CD14-positive monocyte (primary cell): ENCODE measurements around the gene CHD2. TPM values are rescaled to one million over a fixed set of nuclear protein-coding genes. Genes with fewer than 3 reads are reported as not detected.
A peak's percentile ranks its signal among the peaks of the same experiment; 100 is the strongest.

Source experiments
- DNase-seq, 3 donors: peaks; one replicate each; pipeline ENCODE4 v3.0.0-alpha.2; 2011 to 2022
- H2AFZ ChIP-seq: 2 replicates; pipeline ENCODE4 v1.6.0; 2012; ENCODE audit warnings: mild to moderate bottlenecking, low read depth, low read length, inconsistent platforms; ENCODE audit not compliant: insufficient read depth, poor library complexity, severe bottlenecking
- H3K27ac ChIP-seq, 2 donors: 1 replicate in 1 of 2; 2 replicates in 1 of 2; pipeline ENCODE4 v1.5.1; 2012 to 2013; ENCODE audit warnings: low read length in 2 of 2, control low read depth in 1 of 2, inconsistent platforms in 1 of 2, low read depth in 1 of 2, mild to moderate bottlenecking in 1 of 2
- H3K27me3 ChIP-seq, 2 donors: one replicate each; pipeline versions ENCODE4 v1.6.0 to v1.6.1; 2011 to 2013; ENCODE audit warnings: low read length in 2 of 2; ENCODE audit not compliant: control insufficient read depth in 2 of 2, insufficient read depth in 2 of 2
- H3K36me3 ChIP-seq, 2 donors: replicated peaks in 1 of 2; 1 replicate in 1 of 2; 2 replicates in 1 of 2; pipeline versions ENCODE4 v1.5.1 to v1.6.1; 2012 to 2013; ENCODE audit warnings: low read length in 2 of 2, control low read depth in 1 of 2, inconsistent platforms in 1 of 2, mild to moderate bottlenecking in 1 of 2; ENCODE audit not compliant: insufficient read depth in 2 of 2, control insufficient read depth in 1 of 2
- H3K4me1 ChIP-seq, 2 donors: 1 replicate in 1 of 2; 2 replicates in 1 of 2; pipeline versions ENCODE4 v1.5.1 to v1.6.1; 2012 to 2013; ENCODE audit warnings: low read length in 2 of 2, control low read depth in 1 of 2, inconsistent platforms in 1 of 2, mild to moderate bottlenecking in 1 of 2, moderate library complexity in 1 of 2; ENCODE audit not compliant: insufficient read depth in 2 of 2, control insufficient read depth in 1 of 2
- H3K4me2 ChIP-seq: replicated peaks from 2 replicates; pipeline ENCODE3; 2012; ENCODE audit warnings: low read length, moderate library complexity, mild to moderate bottlenecking; ENCODE audit not compliant: poor library complexity, severe bottlenecking; ENCODE audit errors: extremely low read depth
- H3K4me3 ChIP-seq, 3 experiments: fragments of 200-600 bp in 1 of 3; sonication (generic) in 1 of 3; replicated peaks in 1 of 3; 1 replicate in 2 of 3; 2 replicates in 1 of 3; pipeline ENCODE4 v1.5.1; 2011 to 2013; ENCODE audit warnings: low read length in 3 of 3, mild to moderate bottlenecking in 3 of 3, control low read depth in 2 of 3, low read depth in 2 of 3, inconsistent platforms in 1 of 3, moderate library complexity in 1 of 3
- H3K79me2 ChIP-seq: 2 replicates; pipeline ENCODE4 v1.6.0; 2012; ENCODE audit warnings: mild to moderate bottlenecking, control low read depth, inconsistent platforms, low read length, moderate library complexity; ENCODE audit not compliant: insufficient read depth
- H3K9ac ChIP-seq: 2 replicates; pipeline ENCODE4 v1.6.0; 2017; ENCODE audit warnings: low read length, mild to moderate bottlenecking; ENCODE audit not compliant: insufficient read depth, poor library complexity, severe bottlenecking
- H3K9me3 ChIP-seq, 2 donors: replicated peaks in 1 of 2; 1 replicate in 1 of 2; 2 replicates in 1 of 2; pipeline versions ENCODE4 v1.5.1 to v1.6.1; 2012 to 2013; ENCODE audit warnings: low read length in 2 of 2, control low read depth in 1 of 2; ENCODE audit not compliant: control insufficient read depth in 1 of 2, insufficient read depth in 1 of 2
- H4K20me1 ChIP-seq: 2 replicates; pipeline ENCODE4 v1.6.0; 2012; ENCODE audit warnings: mild to moderate bottlenecking, low read length, control low read depth, moderate library complexity; ENCODE audit not compliant: insufficient read depth
- H3K27ac Mint-ChIP-seq, 7 donors: one replicate each; pipeline ENCODE4 v1.8.0; 2020; ENCODE audit warnings: mild to moderate bottlenecking in 7 of 7, mixed read lengths in 7 of 7, moderate library complexity in 6 of 7, inconsistent platforms in 2 of 7
- H3K27me3 Mint-ChIP-seq, 3 donors: one replicate each; pipeline ENCODE4 v1.8.0; 2021 to 2022; ENCODE audit warnings: low read depth in 3 of 3, mild to moderate bottlenecking in 3 of 3, mixed read lengths in 3 of 3, moderate library complexity in 3 of 3, inconsistent platforms in 1 of 3
- H3K36me3 Mint-ChIP-seq, 2 donors: one replicate each; pipeline ENCODE4 v1.8.0; 2020; ENCODE audit warnings: mixed read lengths in 2 of 2, inconsistent platforms in 1 of 2, mild to moderate bottlenecking in 1 of 2
- H3K4me1 Mint-ChIP-seq: one replicate; pipeline ENCODE4 v1.8.0; 2020; ENCODE audit warnings: mild to moderate bottlenecking, mixed read lengths
- H3K4me3 Mint-ChIP-seq, 2 donors: one replicate each; pipeline ENCODE4 v1.8.0; 2020; ENCODE audit warnings: mild to moderate bottlenecking in 2 of 2, mixed read lengths in 2 of 2, moderate library complexity in 1 of 2
- H3K9me3 Mint-ChIP-seq, 7 donors: one replicate each; pipeline ENCODE4 v1.8.0; 2020 to 2022; ENCODE audit warnings: mixed read lengths in 7 of 7, mild to moderate bottlenecking in 6 of 7, moderate library complexity in 6 of 7, inconsistent platforms in 2 of 7
- CTCF ChIP-seq: fragments of 200-600 bp; IDR thresholded peaks from one replicate; pipeline ENCODE4 v1.8.0; 2022; ENCODE audit warnings: antibody characterized with exemption, mild to moderate bottlenecking
- WGBS: methylation state at CpG from one replicate; pipeline ENCODE4 v1.1.5; 2013; ENCODE audit warnings: missing lambda C conversion rate; ENCODE audit not compliant: insufficient coverage; 5-methylcytosine and 5-hydroxymethylcytosine counted together
- intact Hi-C, 2 donors: fragments of 100-400 bp; cut with micrococcal nuclease; formaldehyde crosslinking; loops; one replicate each; pipeline versions ENCODE4 v1.15.0 to v1.15.1; 2023
- polyA plus RNA-seq, 3 donors: library from polyadenylated mRNA; depleted of rRNA in 1 of 3; unstranded in 2 of 3; stranded (reverse) in 1 of 3; fragments of 300-500 nt in 2 of 3; fragments of >200 nt in 1 of 3; fragmentation: Illumina TruSeq in 2 of 3; gene quantifications; 1 replicate in 2 of 3; 2 replicates in 1 of 3; pipeline ENCODE4 v1.2.3, GENCODE V29; 2012 to 2021

Gene CHD2
- polyA plus RNA-seq, 3 donors: 9.6 to 61.2 (median 11.4) TPM

GRCh38 chr15:93042691-93043378 is 142.7 kb downstream of the CHD2 start:
- Mint-ChIP-seq H3K9me3 (peaks cover 3 to 20% (median 9%) of the 10 kb centered on the region in 7 donors), H3K4me3 (no peak overlapping the region), H3K36me3 (peaks cover 8 to 11% of the 10 kb centered on the region in 2 donors), H3K27ac (peak overlapping the region in 2 of 7 donors; percentile 2 to 27), H3K27me3 (peaks cover 0 to 4% (median 3%) of the 10 kb centered on the region in 3 donors), H3K4me1 (peaks cover 64% of the 10 kb centered on the region)
- intact Hi-C loops: no loop called here
- H3K27ac ChIP-seq: no peak overlapping the region
- no peaks in the 10 kb centered on the region for H3K79me2 ChIP-seq
- WGBS: 89% methylated on average over 11 of the region's 18 CpGs
- peak overlapping the region; percentile 59 for H2AFZ ChIP-seq
- H4K20me1 ChIP-seq: no peaks in the 10 kb centered on the region
- H3K4me2 ChIP-seq: no peak overlapping the region
- TF ChIP-seq CTCF: no peak
- peaks cover 3% of the 10 kb centered on the region in 2 donors for H3K9me3 ChIP-seq
- H3K27me3 ChIP-seq: no peaks in the 10 kb centered on the region
- H3K36me3 ChIP-seq: no peaks in the 10 kb centered on the region
- no peak overlapping the region for H3K9ac ChIP-seq
- no peak overlapping the region for H3K4me3 ChIP-seq
- H3K4me1 ChIP-seq: peaks cover 49 to 58% of the 10 kb centered on the region in 2 donors
- no peak for DNase-seq

GRCh38 chr15:93043621-93044300 is 143.6 kb downstream of the CHD2 start:
- no peaks in the 10 kb centered on the region for H4K20me1 ChIP-seq
- intact Hi-C loops: no loop called here
- peaks cover 3% of the 10 kb centered on the region in 2 donors for H3K9me3 ChIP-seq
- peaks cover 64% of the 10 kb centered on the region for H3K4me1 Mint-ChIP-seq
- H3K4me1 ChIP-seq: peaks cover 51 to 58% of the 10 kb centered on the region in 2 donors
- H3K9ac ChIP-seq: no peak overlapping the region
- peaks cover 8 to 11% of the 10 kb centered on the region in 2 donors for H3K36me3 Mint-ChIP-seq
- no peak for TF ChIP-seq CTCF
- 46% methylated on average over 4 of the region's 12 CpGs for WGBS
- H3K79me2 ChIP-seq: no peaks in the 10 kb centered on the region
- H3K4me3 ChIP-seq: no peak overlapping the region
- H2AFZ ChIP-seq: no peak overlapping the region
- H3K9me3 Mint-ChIP-seq: peaks cover 3 to 18% (median 9%) of the 10 kb centered on the region in 7 donors
- H3K27me3 ChIP-seq: no peaks in the 10 kb centered on the region
- peaks cover 2 to 9% (median 4%) of the 10 kb centered on the region in 3 donors for H3K27me3 Mint-ChIP-seq
- no peak for DNase-seq
- H3K4me3 Mint-ChIP-seq: no peak overlapping the region
- H3K4me2 ChIP-seq: no peak overlapping the region
- H3K27ac ChIP-seq: no peak overlapping the region
- no peaks in the 10 kb centered on the region for H3K36me3 ChIP-seq
- H3K27ac Mint-ChIP-seq: no peak overlapping the region
